ENCODE measurements around the gene SUPT4H1.

Gene SUPT4H1

GRCh38 chr17:58340405-58340876 is 11.6 kb downstream of the SUPT4H1 start:
- DNase-seq (ENCODE audit: low read depth in 2 of 2): no peak

- DNase-seq (ENCODE audit: low read depth in 2 of 2): no peak
Measured at GRCh38 chr17:58339755-58340404, 12.1 kb downstream of the SUPT4H1 start.

GRCh38 chr17:58338841-58339754 is 12.9 kb downstream of the SUPT4H1 start:
- DNase-seq (ENCODE audit: low read depth in 2 of 2): peak in 1 of 2 donors; percentile 79

GRCh38 chr17:58338454-58338840 is 13.6 kb downstream of the SUPT4H1 start:
- DNase-seq (ENCODE audit: low read depth in 2 of 2): no peak

- peak; percentile 93 for DNase-seq (ENCODE audit: low read depth in 2 of 2)
Measured at GRCh38 chr17:58337600-58338453, 14.2 kb downstream of the SUPT4H1 start.

GRCh38 chr17:58337210-58337599 is 14.8 kb downstream of the SUPT4H1 start:
- DNase-seq (ENCODE audit: low read depth in 2 of 2): no peak

- DNase-seq (ENCODE audit: low read depth in 2 of 2): no peak
Measured at GRCh38 chr17:58336456-58337209, 15.4 kb downstream of the SUPT4H1 start.

GRCh38 chr17:58335779-58336455 is 16.1 kb downstream of the SUPT4H1 start:
- no peak for DNase-seq (ENCODE audit: low read depth in 2 of 2)

GRCh38 chr17:58335061-58335731 is 16.8 kb downstream of the SUPT4H1 start:
- no peak for DNase-seq (ENCODE audit: low read depth in 2 of 2)

- DNase-seq (ENCODE audit: low read depth in 2 of 2): no peak
Measured at GRCh38 chr17:58334661-58335060, 17.3 kb downstream of the SUPT4H1 start.

- no peak for DNase-seq (ENCODE audit: low read depth in 2 of 2)
Measured at GRCh38 chr17:58334256-58334655, 17.7 kb downstream of the SUPT4H1 start.

- no peak for DNase-seq (ENCODE audit: low read depth in 2 of 2)
Measured at GRCh38 chr17:58333736-58334207, 18.2 kb downstream of the SUPT4H1 start.

GRCh38 chr17:58332778-58333735 is 18.9 kb downstream of the SUPT4H1 start:
- no peak for DNase-seq (ENCODE audit: low read depth in 2 of 2)

- DNase-seq (ENCODE audit: low read depth in 2 of 2): peak; percentile 90 to 91
Measured at GRCh38 chr17:58331815-58332777, 19.9 kb downstream of the SUPT4H1 start.

- no peak for DNase-seq (ENCODE audit: low read depth in 2 of 2)
Measured at GRCh38 chr17:58330997-58331814, 20.8 kb downstream of the SUPT4H1 start.

GRCh38 chr17:58330538-58330996 is 21.4 kb downstream of the SUPT4H1 start:
- DNase-seq (ENCODE audit: low read depth in 2 of 2): no peak
